Right lung (tissue), 5 donors: ENCODE results near the gene ATP6V1D. TPM values are rescaled to one million over a fixed set of nuclear protein-coding genes. Genes with fewer than 3 reads are reported as not detected.

Experiments
- polyA plus RNA-seq, 5 donors: library from polyadenylated mRNA; unstranded; fragments of 120-200 nt; gene quantifications; one replicate each; pipeline versions ENCODE4 v1.2.1 to v1.2.3, GENCODE V29; 2013; ENCODE audit warnings: inconsistent platforms in 1 of 5, low replicate concordance in 1 of 5; ENCODE audit not compliant: insufficient read length in 5 of 5, insufficient read depth in 1 of 5

ATP6V1D gene
- polyA plus RNA-seq, 5 donors = 81.8 to 126 (median 85.6) TPM

Other genes with a start within 250 kb of the ATP6V1D start
- 1 to 10 TPM in 1 of 5 donors, under 1 TPM in 4; 0.59 to 1.1 (median 0.88) TPM for gene GARIN2, start 170.4 kb downstream of the ATP6V1D start, polyA plus RNA-seq
- gene PALS1, start 118.4 kb downstream of the ATP6V1D start, polyA plus RNA-seq = 10 to 100 TPM; 17.9 to 33.9 (median 28.5) TPM
- 10 to 100 TPM; 62.7 to 92.9 (median 88.7) TPM for gene EIF2S1, start 524 bp upstream of the ATP6V1D start, polyA plus RNA-seq
- gene PLEK2, start 52.4 kb upstream of the ATP6V1D start, polyA plus RNA-seq = 1 to 10 TPM; 2.8 to 7.1 (median 3.8) TPM
- under 1 TPM; 0.46 to 0.94 (median 0.74) TPM for gene TMEM229B, start 128.9 kb upstream of the ATP6V1D start, polyA plus RNA-seq
- 10 to 100 TPM in 4 of 5 donors, 1 to 10 TPM in 1; 8.5 to 17.0 (median 11.9) TPM for gene PLEKHH1, start 173.5 kb upstream of the ATP6V1D start, polyA plus RNA-seq
- gene PIGH, start 240.5 kb upstream of the ATP6V1D start, polyA plus RNA-seq = 10 to 100 TPM; 24.1 to 25.4 (median 24.8) TPM